GM10248 (cell line): ENCODE results near the gene TCEANC2.

Source experiments
- CTCF ChIA-PET: fragments of 300-600 bp; sonication (Branson Sonifier 250); formaldehyde crosslinking; extraction: SDS; loops from one replicate; lab custom pipeline; 2021; ENCODE audit warnings: antibody characterized with exemption; lab: Yijun Ruan, JAX
- POLR2A ChIA-PET: fragments of 350-650 bp; sonication (Branson Sonifier 250); formaldehyde crosslinking; extraction: SDS; loops from one replicate; lab custom pipeline; 2020; ENCODE audit warnings: antibody characterized with exemption; lab: Yijun Ruan, JAX
- DNase-seq: peaks from one replicate; pipeline ENCODE4 v3.0.0; 2012; ENCODE audit errors: extremely low spot score
- CTCF ChIP-seq: IDR thresholded peaks from 2 replicates; pipeline ENCODE4 v1.5.1; 2012; ENCODE audit warnings: mild to moderate bottlenecking, low read depth; ENCODE audit errors: extremely low read depth, missing control alignments, control extremely low read depth

Gene TCEANC2

GRCh38 chr1:54105080-54105479, 51.7 kb downstream of the TCEANC2 start:
- POLR2A ChIA-PET = no interaction called here

GRCh38 chr1:54105736-54106269, 52.4 kb downstream of the TCEANC2 start:
- ChIA-PET POLR2A (no interaction called here), CTCF (interaction anchor here (1.2 to 2.1 kb wide), 2 partner anchors 12 to 32 kb away, joined by 3 to 5 read pairs; no protein-coding TSS in a partner anchor)
- no peak for TF ChIP-seq CTCF
- DNase-seq = no peak

More at GRCh38 chr1:54105080-54105479, 51.7 kb downstream of the TCEANC2 start:
- CTCF ChIA-PET = interaction anchor here (1.2 to 2.1 kb wide), 2 partner anchors 12 to 31 kb away, joined by 3 to 5 read pairs; no protein-coding TSS in a partner anchor
- TF ChIP-seq CTCF = no peak
- no peak for DNase-seq

- POLR2A ChIA-PET = no interaction called here
- no peak for DNase-seq
- CTCF ChIA-PET = no interaction called here
- no peak for TF ChIP-seq CTCF
These were observed 53.7 kb downstream of the TCEANC2 start for GRCh38 chr1:54107131-54107530.

GRCh38 chr1:54108156-54108555, 54.7 kb downstream of the TCEANC2 start:
- ChIA-PET POLR2A (no interaction called here), CTCF (interaction anchor here (0.7 to 1.7 kb wide), 2 partner anchors 11 to 13 kb away, joined by 3 to 5 read pairs; no protein-coding TSS in a partner anchor)
- DNase-seq = no peak
- no peak for TF ChIP-seq CTCF

- no peak for TF ChIP-seq CTCF
- ChIA-PET POLR2A (no interaction called here), CTCF (interaction anchor here (1.7 kb wide), 1 partner anchor 9 kb away, joined by 5 read pairs; no protein-coding TSS in a partner anchor)
- no peak for DNase-seq
These were observed 56.0 kb downstream of the TCEANC2 start for GRCh38 chr1:54109129-54110090.

- POLR2A ChIA-PET = interaction anchor here (0.5 kb wide), 1 partner anchor 87 kb away, joined by 3 read pairs; no protein-coding TSS in a partner anchor
- TF ChIP-seq CTCF = no peak
These were observed 57.6 kb downstream of the TCEANC2 start for GRCh38 chr1:54110996-54111395.

More at GRCh38 chr1:54110996-54111395, 57.6 kb downstream of the TCEANC2 start:
- CTCF ChIA-PET = interaction anchor here (0.7 to 1.8 kb wide), 5 partner anchors 10 to 378 kb away, joined by 3 to 6 read pairs (median 3); no protein-coding TSS in a partner anchor
- no peak for DNase-seq
